HG02943 (cell line): Measurements from ENCODE around the gene ADAMTS20.

ENCODE experiments used
- ATAC-seq: cut with Tn5 transposase; IDR thresholded peaks from one replicate; pipeline ENCODE4 v1.9.1; 2021; ENCODE audit warnings: mild to moderate bottlenecking, low read depth, moderate library complexity; ENCODE audit not compliant: unreplicated experiment

Gene ADAMTS20

DNA sequence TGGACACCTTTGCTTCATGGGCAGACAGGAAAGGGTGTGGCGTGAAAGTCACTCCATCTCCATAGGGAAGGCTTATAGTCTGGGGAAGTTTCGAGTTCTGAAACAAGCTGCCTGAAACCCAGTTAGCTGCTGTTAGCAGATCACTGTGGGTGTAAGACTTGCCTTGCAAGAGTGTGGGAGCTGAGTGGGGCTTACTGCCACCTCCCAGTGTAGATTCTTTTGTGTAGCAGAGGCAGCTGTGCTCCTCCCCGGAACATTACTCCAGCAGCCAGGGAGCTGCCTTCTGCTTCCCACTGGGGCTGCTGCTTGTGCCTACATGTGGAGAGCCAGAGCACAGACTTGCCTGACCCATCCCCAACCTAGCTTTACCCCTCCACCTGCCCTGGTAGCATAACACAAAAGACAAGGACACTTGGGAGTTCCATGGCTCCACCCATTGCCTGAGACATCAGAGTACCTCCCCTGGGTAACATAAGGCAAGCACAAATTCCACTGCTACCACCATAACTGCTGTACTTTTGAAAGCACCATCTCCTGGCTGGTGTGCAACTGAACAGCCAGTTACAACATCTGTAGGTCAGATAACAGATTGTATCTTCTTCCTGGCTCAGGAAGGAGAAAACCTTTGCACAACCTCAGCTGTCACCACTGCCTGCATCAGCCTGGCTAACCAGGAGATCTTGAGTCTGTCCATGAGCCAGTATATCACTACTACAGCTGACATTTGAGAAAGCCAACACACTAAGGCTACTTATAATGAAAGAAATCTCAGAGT is 69.5 kb downstream of the ADAMTS20 start:
- ATAC-seq = no peak

DNA sequence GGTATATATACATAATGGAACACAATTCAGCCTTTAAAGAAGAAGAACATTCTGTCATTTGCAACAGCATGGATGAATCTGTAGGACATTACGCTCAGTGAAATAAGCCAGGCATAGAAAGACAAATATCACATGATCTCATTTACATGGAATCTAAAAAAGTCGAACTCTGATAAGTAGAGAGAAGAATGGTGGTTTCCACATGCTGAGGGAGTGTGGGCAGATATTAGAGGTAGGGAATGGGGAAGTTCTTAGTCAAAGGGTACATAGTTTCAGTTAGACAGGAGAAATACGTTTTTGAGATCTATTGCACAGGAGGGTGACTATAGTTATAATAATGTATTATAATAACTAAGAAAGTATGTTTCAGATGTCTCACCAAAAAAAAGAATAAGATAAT is 71.4 kb downstream of the ADAMTS20 start:
- ATAC-seq = no peak

DNA sequence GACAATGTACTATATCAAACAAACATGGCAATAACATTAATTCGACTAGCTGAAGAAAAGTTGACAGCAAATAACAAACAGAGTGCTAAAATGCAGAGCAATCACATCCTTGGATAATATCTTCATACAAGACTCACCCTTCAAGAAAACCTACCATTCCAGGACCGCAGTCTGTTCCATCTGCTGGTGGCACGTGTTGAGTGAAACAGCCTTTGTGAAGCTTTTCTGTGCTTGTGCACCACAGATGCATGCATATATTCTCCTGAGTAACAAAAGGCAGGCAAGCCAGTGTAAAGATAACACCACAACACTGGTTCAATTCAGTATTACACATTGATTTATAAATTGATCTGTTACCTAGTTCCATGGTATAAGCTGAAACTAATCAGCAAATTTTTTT is 89.3 kb downstream of the ADAMTS20 start:
- no peak for ATAC-seq

DNA sequence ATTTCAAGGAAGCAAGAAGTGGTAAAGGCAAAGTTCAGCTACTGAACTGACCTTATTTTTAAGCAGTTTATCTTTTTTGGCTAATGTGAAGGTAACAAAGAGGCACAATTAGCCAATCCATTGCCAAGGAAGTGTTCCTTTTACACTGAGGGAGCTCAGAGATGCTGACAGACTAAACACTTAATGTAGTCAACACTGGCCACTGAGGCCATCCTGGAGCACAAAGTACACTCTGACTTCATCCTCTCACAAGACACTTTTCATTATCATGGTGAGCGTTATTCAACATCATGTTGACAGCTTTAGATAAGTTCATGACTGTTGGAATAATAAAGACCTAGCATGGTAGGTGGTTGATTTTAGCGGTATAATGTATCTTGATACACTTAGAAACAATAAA is 89.9 kb downstream of the ADAMTS20 start:
- no peak for ATAC-seq

DNA sequence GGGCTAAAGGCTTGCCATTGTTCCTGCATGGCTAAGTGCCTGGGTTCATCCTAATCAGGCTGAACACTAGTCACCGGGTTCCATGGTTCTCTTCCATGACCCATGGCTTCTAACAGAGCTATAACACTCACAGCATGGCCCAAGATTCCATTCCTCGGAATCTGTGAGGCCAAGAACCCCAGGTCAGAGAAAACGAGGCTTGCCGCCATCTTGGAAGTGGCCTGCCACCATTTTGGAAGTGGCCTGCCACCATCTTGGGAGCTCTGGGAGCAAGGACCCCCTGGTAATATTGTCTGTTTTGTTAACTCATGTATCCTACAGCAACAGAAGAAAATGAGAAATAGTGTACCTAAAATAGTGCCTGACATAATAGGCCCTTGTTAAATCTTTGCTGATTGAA is 92.7 kb downstream of the ADAMTS20 start:
- no peak for ATAC-seq

DNA sequence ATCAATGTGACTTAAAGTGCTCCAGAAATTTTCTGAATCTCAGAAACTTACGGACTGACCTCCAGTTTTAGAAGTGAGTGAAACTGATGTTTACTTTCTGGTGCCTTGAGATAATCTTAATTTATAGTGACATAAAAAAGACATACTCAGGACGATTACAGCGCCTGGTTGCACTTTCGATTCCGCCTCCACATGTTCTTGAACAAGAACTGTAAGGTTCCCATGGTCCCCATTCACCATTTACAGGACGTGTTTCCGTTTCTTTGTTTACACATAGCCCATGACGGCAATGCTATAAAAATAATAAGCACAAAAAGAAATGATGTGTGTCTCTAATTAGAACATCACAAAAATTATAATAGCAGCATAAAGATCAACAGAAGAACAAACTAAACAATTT is 98.2 kb downstream of the ADAMTS20 start:
- ATAC-seq = no peak

DNA sequence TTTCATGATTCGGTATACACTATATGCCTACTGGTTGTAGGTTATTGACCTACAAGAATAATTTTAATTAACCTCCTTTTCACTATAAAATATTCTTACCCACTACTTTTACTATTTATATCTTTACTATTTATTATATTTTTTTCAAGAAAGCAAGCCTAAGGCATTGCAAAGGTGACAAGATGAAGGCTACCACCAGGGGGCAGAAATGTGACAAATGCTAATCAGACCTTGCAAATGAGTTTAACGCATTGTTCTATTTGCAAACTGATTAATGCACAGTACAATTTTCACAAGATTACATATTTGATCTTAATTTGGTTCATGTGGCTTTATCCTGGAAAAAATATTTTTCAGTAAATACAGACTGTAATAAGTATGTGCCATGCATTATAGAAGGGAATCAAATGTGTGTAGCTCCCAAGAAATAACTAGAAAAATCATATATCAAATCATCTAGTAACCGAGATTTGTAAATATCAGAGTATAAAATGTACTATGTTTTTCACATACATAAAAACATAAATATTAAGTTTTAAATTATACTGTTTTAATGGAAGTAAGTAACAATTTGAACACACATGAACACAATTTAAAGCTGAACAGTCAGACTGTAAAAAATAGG is 107.0 kb downstream of the ADAMTS20 start:
- ATAC-seq = no peak

DNA sequence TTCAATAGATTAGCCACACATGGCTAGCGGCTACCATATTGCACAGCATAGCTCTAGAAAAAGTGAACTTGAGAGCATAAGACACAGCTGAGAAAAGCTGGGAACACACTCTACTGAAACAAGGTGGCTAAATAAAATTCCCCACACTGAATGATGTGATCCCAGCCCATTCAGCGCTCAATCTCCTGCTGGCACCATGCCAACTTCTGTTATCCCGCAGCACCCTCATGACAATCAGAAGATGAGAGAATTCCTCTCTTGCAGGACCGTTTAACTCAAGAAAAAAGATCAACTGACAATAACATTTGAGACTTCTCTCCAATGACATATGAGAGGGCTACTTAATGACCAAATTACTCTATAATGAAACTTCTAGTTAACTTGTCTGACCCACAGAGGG is 115.4 kb downstream of the ADAMTS20 start:
- no peak for ATAC-seq

DNA sequence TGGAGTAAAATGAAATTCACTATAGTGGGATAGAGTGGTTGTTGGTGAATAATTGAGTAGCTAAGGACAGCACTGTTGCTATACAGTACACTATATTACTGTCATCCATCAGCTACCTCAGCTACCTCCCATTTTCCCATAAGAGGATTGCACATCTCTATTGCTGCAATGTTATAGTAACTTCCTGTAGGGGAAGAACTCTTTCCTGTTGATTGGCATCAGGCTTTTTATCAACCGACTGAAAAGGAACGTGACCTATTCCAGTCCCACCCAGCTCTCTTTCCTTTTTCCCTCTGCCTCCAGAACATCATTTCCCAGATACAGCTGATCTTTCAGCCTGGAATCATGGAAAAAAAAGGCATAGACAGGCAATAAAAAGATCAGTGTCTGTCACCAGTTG is 117.4 kb downstream of the ADAMTS20 start:
- ATAC-seq = no peak

DNA sequence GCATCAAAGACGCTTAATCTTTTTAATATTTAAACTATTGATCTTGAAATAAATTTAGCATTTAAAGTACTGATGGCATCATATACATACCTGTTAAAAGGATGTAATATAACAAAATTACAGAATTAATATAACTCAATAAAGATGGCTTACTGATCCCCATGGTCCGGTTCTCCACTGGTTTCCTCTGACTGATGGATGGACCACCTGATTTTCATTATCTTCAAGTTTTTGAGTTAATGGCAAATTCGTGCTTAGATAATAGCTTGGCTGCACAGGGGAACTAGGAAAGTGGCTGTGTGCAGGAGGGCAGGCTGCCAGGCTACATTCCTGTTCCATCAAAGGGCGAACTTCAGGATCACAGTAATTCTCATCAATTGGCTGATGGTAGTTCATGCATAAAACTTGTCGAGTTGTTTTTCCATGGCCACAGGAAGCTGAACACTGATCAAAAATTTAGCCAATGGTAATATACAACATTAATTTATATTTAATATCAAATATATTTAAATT is 123.9 kb downstream of the ADAMTS20 start:
- ATAC-seq = no peak

DNA sequence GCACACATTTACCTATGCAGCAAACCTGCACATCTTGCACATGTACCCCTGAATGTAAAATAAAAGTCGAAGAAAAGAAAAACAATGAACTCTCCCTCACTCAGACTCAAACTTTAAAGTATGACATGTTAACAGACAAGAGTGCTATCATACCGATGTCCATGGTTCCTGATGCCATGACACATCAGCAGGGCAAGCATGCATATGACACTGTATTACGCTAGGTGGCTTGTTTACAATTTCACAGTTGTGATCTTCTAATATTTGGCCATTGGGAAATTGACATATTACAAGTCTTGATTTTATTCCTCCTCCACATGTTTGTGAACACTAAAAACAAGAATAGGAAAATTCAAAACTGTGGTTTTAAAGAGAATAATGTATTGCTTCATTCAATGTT is 126.6 kb downstream of the ADAMTS20 start:
- ATAC-seq = no peak

DNA sequence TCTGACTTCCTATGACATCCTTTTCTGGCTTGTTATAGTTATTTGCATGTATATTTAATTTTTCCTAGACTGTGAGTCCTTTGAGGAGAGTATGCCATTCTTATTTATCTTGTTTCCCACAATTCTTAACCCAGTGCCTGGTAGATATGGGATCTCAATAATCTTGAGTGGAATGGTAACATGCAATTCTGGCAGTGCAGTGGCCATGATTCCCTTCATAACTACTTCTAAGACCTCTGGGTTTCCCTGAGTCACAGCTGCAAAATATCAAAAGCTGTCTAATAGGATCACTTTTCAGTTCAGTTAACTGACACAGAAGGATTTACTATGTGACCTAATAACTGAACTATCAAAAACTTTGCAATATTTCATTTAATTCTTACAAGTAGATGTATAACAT is 135.0 kb downstream of the ADAMTS20 start:
- ATAC-seq = no peak

DNA sequence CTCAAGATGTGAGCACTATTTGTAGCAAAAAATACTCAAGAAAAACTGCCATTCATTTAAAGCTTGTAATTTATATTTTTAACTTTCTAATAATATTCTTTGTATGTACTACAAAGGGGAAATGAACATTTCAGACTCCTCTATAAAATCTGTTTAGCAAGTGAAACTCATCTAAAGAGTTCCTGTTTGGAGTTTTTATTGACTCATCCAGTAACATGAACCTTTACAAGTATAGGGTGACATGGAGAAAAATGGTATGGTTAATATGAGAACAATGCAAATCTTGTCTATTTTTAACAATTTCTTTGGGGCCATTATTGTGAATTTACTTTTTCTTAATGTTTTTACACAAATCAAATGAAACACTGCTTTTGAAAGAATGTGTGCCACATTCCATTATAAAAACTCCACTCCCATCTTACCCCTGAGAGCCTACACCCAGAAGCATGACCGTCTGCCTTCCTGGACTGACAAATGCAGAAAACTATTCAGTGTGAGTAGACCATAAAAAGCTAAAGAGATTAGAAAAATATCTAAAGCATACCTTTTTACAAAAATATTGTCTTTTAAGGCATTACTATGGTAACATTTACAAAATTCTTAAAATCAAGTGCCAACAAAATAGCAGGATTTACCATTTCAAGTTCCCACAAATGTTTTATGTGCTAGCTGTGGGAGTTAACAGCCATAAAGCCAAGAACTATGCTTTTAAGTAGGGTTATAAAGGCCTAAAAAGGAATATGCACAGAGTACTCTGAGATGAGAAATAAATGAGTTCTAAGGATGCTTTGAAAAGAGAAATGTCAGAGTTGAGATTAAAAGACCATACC is 144.0 kb downstream of the ADAMTS20 start:
- ATAC-seq = no peak

DNA sequence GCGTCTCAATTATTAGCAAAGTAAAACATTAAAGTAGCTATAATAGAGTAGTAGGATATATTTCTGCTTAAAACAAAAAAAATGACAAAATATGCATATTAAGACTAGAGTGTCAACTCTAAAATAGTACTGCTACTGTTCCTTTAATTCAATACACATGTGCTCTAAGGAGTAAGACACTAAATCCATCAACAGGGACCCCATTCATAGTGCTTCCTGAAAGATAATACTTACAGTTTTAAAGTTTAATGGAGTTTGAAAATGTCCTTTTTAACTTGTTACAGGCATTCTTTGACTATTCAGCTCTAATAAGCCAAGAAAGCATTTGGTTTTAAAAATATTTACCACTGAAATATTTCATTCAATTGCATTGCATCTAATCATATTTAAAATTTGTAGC is 145.2 kb downstream of the ADAMTS20 start:
- no peak for ATAC-seq

DNA sequence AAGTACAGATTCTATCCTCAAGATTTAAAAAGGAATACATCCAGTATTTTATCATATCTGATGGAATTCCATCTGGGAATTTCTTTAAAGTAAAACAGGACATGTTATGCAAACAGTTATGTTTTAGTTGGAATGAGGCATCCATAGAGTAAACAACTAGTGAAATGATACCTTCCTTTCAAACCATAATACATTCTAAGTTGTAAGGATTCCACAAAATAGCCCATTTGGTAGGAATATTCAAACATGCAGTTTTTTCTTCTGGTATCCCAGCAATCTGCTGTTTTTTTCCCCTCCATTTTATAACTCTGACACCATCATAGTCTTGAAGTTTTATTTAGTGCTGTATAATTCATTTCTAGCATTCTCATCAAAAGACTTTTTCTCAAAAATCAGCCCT is 149.6 kb downstream of the ADAMTS20 start:
- no peak for ATAC-seq

DNA sequence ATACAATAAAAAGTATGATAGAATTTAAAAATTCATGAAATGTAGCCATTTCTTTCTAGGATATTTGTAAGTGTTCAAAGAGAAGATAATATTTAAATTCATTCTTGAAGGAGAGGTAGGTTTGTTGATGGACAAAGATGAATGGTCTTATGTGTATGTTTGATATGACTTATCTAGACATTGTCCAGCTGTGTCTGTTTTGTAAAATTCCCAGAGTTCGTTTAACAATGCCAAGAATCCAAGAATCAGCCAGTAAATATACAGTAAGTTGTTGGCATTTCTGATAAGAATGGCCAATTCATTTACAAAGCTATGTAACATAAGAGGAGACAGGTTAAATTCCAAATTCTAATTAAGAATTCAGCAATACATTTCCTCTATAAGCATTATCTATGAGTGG is 150.9 kb downstream of the ADAMTS20 start:
- no peak for ATAC-seq

DNA sequence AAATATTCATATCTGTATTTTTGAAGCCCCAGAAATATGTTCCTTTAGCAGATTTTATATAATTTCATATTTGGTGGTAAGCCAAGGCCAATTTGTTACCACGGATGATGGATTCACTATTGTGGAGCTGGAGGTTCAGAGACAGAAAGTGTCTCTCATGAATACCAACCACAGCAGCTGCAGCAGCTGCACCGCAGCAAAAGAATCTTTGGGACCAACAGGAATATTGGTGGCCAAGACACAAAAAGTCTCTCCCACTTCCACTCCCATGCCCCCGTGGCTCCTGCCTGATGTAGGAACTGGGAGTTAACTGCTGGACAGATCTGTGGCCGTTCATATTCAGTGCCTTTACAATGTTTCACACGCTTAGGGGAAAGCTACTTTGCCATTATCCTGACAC is 155.3 kb downstream of the ADAMTS20 start:
- no peak for ATAC-seq

DNA sequence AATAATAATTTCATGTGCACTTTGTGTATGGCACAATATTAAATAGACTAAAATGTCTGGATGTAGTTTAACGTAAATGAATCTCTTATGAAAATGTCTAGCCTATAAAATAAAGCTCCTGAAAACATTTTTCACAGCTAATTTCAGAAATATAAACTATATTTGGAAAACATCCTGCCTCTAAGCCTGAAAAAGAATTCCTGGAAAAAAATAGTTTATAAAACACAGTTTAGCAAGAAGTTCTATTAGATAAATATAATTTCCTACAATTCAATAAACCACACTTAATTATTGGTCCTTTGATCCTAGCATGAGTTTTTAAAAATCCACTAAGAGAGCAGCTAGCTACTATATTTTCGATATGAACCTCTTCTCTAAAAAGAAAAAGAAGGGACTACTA is 159.9 kb downstream of the ADAMTS20 start:
- no peak for ATAC-seq

DNA sequence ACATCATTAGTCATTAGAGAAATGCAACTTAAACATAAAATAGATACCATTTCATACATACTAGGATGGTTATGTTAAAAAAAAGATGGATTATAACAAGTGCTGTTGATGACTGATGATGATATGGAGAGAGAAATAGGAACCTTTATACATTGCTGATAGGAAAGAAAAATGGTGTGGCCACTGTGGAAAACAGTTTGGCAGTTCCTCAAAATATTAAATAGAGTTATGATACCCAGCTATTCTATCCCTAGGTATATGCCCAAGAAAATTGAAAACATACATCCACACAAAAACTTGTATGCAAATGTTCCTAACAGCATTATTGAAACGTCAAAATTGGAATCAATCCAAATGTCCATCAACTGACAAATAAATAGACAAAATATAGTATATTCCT is 170.1 kb downstream of the ADAMTS20 start:
- ATAC-seq = no peak

DNA sequence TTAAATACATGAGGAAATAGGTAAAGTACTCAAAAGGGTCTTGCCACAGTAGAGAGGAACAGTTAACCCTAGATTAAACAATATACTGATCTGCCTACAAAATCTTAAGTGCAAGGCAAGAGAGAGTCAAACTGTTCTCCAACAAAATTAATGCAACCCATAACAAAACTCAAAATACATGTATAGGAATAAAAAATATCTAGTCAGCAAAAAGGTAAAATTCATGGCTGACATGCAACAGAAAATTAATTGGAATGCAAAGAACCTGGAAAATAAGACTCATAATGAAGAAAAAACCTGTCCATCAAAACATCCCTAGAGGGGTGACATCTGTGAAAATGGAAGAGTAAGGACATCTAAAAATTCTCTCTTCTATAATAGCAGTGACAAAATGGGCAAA is 173.6 kb downstream of the ADAMTS20 start:
- ATAC-seq = no peak

DNA sequence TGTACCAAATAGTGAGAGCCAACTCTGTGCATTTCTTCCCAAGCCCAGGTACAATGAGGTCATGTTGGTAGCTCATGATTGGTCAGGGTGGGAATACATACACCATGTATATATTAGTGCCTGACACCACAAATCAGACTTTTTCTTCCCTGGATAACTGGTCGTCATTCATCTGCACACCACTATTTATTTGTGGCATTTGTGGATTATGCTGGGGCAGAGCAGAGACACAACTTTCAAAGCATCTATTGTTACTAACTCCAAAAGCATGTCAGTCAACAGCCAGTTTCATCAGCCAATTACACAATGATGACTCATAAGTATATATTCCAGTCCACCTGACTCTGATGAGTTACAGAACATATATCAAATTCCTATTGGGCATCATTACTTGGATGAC is 181.7 kb downstream of the ADAMTS20 start:
- no peak for ATAC-seq
